ENCODE measurements around the gene IL9. TPM values are rescaled to one million over a fixed set of nuclear protein-coding genes. Genes with fewer than 3 reads are reported as not detected.
"Not testable (repeated sequence)": the region's sequence is repeated elsewhere in the genome, so short reads cannot be mapped to it uniquely, and the experiment has no call there.

The IL9 gene
- total RNA-seq, 1 donor from 2014 or later = not detected

DNA sequence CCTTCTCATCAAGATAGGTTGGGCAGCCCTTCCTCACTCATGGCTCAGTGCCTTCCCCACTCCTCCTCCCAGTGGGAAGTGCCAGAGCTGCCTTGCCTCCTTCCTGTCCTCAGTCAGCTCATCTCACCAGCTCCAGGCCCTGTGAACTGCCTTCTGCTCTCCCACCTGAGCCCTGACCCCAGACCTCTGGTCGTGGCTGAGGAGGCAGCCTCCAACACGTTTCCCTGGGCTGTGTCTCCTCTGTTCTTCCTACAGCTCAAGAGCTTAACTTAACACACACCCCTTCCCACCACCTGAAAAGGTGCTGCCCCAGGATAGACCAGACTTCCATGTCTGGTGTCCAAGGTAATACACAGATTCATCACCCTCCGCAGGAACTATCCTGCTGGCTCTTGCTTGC lies 21.2 kb downstream of the IL9 start:
- intact Hi-C loops (cut with DNase I) = no loop called here
- no peak for DNase-seq (ENCODE audit: low spot score)

DNA sequence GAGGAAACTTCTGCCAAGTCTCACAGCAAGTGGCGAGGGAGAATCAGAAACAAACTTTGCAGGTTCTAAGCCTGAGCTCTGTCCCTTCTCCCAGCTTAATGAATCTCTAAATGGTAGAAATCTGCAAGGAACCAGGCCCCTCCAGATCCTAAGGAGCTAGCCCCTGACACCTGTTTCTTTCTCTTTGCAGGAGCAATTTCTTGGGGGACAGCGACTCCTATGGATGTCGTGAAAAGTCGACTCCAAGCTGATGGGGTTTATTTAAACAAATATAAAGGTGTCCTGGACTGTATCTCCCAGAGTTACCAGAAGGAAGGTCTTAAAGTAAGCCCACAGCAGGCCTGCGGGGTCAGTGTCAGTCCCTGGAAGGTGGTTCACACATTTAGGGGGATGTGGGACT lies 21.8 kb downstream of the IL9 start:
- no peak for DNase-seq (ENCODE audit: low spot score)
- intact Hi-C loops (cut with DNase I) = no loop called here

DNA sequence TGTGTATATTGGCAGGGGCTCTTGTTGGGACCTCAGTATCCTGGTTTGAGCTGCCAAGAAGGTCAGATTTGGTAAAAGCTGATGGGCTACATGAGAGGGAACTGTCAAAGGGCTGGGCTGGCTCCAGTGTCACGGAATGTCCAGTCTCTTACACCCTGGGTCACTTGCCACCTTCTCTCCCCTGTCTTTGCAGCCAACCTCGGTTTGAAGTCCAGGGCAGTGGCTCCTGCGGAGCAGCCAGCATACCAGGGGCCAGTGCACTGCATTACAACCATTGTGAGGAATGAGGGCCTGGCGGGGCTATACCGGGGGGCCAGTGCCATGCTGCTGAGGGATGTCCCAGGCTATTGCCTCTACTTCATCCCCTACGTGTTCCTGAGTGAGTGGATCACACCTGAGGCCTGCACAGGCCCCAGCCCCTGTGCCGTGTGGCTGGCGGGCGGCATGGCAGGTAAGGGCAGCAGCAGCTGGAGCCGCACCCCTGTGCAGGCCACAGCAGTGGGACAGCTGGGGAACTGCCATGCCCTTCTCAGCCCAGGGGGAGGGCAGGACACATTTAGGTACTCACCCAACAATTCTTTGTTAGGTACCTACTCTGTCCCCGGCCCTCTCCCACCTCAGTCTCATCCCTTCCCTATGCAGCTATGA lies 24.2 kb downstream of the IL9 start:
- no peak for DNase-seq (ENCODE audit: low spot score)
- intact Hi-C loops (cut with DNase I) = no loop called here

DNA sequence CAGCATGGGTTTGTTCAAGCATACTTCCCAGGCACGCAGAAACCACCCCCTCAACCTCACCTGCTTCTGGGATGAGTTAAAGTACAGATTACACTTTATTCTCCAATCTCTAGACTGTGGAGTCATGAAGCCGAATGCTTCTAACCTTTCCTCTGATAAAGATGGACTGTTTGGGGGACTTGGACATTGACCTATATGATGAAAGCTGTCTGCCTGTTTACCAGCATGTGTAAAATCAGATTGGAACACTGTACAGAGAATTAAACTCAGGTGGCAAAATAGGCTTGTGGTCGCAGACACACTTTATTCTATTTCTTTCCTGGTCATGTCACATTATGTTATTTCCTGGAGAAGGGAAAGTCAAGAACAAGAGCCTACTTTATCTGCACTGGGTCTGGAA lies 25.7 kb downstream of the IL9 start:
- no peak for DNase-seq (ENCODE audit: low spot score)
- intact Hi-C loops (cut with DNase I) = no loop called here

DNA sequence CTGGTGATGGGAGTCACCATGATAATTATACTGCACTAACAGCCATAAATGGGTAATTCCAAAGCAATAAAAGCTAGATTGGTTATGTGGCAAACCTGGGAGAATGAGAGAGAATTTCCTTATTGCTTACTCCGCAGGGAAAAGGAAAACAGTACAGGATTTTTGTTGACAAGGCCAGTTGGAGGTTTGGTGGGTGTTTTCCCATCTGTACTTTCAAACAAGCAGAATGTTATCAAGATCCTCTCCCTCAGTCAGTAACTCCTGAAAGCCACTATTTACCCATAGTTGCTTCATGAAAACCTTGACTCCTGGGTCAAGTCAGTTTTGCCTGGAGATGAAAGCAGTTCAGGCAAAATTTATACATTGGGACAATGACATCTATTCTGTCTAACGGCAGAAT lies 26.4 kb downstream of the IL9 start:
- intact Hi-C loops (cut with DNase I) = no loop called here
- DNase-seq (ENCODE audit: low spot score) = no peak

DNA sequence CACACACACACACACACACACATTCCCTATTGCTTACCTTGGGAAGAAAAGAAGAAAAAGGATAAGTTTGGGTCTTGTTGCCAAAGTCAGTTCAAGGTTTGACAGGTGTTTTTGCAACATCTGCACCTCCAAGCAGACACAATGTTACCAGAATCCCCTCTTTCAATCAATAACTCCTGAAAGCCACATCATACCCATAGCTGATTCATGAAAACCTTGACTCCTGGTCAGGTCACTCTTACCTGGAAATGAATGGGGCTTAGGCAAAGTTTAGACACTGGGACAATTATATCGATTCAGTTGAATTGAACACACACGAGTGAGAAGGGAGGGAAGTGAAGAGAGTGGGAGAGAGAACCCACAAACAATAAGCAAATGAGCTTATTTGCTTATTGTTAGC lies 27.0 kb downstream of the IL9 start:
- DNase-seq (ENCODE audit: low spot score) = no peak
- intact Hi-C loops (cut with DNase I) = no loop called here

DNA sequence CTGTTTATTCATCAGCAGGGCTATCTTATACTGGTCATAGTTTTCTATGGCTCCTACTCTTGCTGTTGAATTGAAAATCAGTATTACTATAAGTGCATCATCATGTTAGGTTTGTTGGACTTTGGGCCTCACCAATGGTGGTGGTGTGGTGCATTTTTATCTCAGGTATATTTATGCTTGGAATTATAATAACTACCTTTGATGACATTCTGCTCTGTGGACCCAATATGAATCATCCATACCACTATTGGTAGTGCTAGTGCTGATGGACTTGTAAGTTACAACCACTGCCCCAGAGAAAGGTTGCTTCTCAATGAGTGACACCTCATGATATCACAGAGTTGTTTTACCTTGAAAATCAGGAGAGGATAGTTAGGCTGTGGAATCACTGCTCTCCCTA lies 28.0 kb downstream of the IL9 start:
- intact Hi-C loops (cut with DNase I) = no loop called here
- DNase-seq (ENCODE audit: low spot score) = no peak

DNA sequence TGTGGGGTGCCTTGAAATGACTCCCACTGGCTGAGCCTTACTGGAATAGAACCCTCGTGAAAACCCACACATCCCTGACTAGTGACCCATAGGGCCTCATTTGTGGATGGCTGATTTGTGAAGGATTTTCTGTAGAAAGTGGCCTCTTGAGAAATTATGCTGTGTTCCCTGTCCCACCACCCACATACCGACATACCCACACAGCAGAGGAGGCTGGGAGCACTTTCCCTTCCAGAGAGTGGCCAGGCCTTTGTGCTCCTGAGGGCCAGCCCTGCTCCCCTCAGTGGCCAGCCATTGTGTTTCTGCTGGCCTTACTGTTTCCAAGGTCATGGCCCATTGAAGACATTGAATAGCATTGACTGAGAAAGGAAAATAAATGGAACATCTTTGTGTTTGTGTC lies 29.6 kb downstream of the IL9 start:
- intact Hi-C loops (cut with DNase I) = no loop called here
- DNase-seq (ENCODE audit: low spot score) = no peak

DNA sequence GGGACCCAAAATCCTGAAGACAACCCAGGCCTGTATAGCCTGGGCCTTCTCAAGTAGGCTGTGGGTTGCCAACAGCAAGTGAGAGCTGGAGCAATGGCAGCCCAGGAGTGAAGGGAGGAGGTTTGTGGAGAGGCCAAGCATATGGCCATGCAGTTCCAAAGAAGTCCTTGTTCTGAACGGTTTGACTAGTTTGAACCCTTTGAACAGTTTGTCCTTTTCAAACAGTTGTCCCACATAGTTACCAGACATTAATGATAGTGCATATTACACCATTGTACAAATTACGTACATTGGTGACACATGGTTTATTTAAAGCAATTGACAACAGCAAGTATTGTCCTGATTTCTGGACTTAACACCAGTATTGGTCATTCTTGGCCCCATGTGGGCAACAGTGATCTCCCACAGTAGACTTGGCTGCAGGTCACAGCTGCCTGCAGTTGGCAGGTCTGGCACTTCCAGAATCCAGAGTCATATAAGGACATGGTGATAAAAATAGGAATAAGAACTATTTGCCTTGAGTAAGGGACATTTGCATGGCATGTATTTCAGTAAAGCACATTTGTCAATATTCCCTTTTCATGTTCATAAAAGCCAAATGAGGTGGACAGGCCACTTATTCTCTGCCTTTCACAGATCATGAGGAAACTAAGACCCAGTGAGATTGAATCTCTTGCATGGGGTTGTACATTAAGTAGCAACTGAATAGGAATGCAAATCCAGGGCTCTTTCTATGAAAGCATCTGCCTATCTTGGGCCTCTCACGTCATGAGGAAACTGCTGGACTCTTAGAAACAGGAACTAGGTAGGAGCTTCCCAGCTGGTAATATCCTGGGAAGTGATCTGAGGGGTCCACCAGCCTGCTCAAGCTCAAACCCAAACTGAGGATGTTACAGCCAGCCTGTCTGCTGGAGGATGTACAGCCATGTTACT lies 30.9 kb downstream of the IL9 start:
- intact Hi-C loops (cut with DNase I) = no loop called here
- DNase-seq (ENCODE audit: low spot score) = peak; percentile 49

DNA sequence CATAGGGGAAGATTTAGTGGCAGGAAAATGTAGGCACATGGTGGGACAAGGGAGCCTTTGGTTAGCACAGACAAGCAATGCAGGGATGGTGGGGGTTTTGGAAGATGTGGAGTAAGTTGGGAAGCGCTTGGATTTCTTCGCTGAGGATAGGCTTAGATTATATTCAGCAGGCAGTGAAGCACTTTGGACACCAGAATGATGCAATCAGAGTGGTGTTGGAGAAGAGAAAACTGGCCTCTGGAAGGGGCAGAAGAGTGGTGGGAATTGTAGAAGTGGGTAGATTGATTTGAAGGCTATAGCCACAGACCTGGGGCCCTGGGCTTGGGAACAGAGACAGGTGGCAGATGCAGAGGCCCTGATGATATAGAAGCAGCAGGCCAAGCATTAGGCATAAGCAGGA lies 32.9 kb downstream of the IL9 start:
- intact Hi-C loops (cut with DNase I) = no loop called here
- no peak for DNase-seq (ENCODE audit: low spot score)

DNA sequence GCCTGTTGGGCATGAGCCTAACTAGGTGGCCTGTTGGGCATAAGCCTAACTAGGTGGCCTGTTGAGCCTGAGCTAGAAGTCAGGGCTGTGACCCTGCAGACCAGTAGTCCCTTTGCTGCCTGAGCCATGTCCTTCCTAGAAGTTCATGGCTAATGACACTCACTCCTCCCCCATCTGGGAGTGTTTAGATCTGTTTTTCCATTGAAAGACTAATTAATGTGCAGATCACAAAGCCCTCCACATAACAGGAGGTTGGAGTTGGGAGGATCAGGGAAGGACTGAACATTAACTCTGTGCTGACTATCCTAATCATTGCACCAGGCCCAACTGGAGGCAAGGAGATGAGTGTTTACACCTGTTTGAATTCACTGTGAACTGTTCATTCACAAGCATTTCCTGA lies 33.6 kb downstream of the IL9 start:
- intact Hi-C loops (cut with DNase I) = no loop called here
- DNase-seq (ENCODE audit: low spot score) = no peak

DNA sequence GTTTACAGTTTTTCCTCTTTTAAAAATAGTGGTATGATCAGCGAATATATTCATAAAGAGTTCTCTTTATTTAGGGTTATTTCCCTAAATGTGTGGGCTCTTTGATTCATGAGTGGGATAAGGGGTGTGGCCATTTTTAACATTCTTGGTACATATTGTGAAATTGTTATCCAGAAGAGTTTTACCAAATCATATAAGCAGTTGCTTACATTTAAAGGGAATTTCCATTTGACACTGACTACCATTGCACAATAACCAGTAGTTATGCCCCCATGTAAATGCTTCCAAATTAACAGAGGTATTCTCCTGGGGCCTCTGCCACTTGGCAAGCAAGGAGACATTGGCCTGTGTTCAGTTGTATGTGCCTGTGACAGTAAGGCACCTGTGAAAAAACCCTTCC lies 34.0 kb downstream of the IL9 start:
- intact Hi-C loops (cut with DNase I) = no loop called here
- DNase-seq (ENCODE audit: low spot score) = no peak

DNA sequence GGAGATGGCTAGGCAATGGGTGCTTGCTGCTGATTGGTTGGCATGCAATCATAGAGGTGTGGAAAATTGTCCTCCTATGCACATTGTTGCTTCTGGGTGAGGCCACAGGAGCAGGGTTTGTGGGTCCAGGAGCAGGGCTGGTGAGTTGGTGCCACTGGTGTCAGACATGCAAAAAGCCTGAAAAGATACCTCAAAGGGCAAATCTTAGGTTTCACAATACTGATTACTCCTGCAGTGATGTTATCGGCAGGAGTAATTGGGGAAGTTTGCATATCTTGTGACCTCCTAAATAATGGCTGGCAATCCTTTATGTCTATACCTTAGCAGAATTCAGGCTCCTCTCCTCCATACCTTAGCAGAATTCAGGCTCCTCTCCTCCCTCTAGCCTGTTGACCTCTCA lies 36.0 kb downstream of the IL9 start:
- DNase-seq (ENCODE audit: low spot score) = no peak
- intact Hi-C loops (cut with DNase I) = no loop called here

DNA sequence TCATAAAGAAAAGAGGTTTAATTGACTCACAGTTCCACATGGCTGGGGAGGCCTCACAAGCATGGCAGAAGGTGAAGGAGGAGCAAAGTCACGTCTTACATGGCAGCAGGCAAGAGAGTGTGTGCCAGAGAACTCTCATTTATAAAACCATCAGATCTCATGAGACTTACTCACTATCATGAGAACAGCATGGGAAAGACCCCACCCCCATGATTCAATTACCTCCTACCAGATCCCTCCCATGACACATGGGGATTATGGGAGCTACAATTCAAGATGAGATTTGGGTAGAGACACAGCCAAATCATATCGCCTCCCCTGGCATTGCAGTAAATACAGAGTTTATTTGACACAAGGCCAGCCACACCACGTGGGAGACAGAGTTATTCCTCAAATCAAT lies 36.5 kb downstream of the IL9 start:
- DNase-seq (ENCODE audit: low spot score); intact Hi-C loops (cut with DNase I): not testable (repeated sequence)

DNA sequence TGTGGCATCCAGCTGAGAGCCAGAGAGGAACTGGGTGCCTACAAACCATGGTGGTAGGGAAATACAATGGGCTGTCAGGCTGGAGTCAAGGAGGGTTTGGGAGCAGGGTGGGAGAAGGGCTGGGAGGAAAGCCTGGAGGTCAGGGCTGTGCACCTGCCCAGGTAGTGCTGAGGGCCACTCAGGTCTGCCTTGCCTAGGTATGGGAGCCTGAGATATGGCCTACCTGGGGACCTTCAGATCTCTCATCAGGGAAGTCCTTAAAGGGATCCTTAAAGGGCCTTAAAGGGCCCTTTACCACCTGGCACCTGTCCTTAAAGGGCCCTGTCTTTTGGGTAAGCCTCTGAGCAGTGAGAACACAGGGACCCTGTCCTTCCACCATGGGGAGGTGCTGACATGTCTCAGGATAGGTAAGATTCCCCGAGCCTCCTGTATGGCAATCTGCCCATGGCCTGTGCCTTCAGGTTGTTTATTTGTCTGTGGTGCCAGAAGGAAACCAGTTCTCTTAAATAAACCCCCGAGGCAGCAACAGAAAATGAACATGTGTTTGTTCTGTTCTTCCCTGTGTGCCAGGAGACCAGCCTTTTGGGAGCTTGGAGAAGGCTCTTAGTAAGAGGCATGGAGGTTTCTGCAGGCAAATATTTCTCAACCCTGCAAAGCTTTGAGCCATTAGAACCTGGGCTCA lies 37.9 kb downstream of the IL9 start:
- DNase-seq (ENCODE audit: low spot score) = no peak

DNA sequence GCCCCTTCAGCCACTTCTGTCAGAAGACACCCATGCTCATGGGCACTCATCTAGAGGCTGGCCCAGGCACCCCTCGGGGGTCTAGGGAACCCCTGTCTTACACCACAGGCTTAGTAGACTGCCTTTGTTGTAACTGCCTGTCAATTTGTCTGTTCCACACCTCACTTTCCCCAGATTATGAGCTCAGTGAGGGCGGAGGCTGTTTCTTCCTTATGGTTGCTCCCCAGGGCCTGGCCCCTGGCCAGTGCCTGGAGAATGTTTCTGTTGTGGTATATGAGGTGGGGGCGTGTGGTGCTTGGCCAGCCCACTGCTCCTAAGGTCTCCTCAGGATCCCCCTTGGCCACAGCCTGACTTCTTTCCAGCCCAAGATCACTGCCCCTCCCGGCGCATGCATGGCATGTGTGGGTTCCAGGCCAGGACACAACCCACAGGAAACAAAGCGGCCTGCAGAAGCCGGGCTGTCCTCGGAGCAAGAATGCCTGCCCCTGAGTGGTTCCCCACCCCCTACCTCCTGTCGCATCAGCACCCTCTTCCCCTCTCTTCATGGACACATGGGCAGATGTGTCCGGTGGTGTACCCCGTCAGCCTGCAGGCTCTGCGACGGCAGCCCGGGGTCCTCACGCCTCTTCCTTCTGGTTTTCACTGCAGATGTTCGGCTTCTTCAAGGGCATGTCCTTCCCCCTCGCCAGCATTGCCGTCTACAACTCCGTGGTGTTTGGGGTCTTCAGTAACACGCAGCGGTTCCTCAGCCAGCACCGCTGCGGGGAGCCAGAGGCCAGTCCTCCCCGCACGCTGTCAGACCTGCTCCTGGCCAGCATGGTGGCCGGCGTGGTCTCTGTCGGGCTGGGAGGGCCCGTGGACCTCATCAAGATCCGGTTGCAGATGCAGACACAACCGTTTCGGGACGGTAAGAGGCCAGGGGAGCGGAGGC lies 43.5 kb downstream of the IL9 start:
- intact Hi-C loops (cut with DNase I) = no loop called here
- DNase-seq (ENCODE audit: low spot score) = no peak

More for the DNA sequence above, 37.9 kb downstream of the IL9 start:
- intact Hi-C loops (cut with DNase I) = no loop called here

DNA sequence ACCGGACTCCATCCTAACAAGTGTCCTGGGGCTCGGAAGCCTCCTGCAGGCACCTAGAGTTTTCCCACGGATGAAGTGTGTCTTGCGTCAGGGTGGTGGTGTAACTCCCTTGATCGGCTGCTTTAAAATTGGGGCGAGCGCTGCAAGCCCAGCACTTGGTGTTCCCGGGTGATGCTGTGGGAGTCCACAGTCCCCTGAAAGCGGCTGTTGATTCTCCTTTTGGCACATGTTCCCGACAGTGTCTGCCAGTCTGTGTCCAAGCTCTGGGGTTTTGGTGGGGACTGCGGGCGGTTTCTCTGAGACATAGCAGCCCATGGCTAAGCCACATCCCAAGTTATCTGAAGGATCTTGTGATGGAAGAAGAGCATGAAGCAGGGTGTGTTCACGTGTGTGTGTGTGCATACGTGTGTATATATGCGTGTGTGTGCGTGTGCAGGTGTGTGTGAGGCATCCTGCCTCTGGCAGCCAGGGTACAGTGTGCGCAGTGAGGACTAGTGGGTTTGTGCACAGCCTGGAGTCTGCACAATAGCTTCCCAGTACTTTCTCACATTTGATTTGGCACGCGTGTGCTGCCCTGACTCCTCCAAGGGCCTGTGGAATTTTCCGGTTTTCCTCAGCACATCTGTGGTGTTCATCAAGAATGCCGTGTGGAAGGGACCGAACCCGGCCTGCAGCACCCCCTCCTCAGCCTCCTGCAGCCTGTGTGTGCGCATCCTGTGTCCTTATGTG lies 44.3 kb downstream of the IL9 start:
- intact Hi-C loops (cut with DNase I) = no loop called here
- no peak for DNase-seq (ENCODE audit: low spot score)

DNA sequence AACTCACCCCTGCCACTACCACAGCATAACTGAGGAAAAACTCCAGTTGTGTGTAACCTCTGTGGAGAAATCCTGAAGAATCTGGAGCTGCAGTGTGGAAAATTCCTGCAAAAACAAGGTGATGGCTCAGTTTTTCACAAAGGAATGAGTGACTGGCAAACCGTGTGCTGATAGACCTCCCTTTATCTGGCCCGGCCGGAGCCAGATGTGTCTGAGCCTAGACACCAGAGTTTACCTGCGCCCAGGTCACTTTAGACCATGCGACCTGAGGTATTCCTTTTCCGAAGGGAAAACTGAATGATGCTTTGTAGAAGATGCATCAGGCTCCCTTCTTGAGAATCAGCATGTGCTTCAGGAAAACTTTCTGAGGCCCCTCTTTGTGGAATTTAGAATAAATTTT lies 45.0 kb downstream of the IL9 start:
- DNase-seq (ENCODE audit: low spot score) = peak; percentile 50
- intact Hi-C loops (cut with DNase I) = no loop called here

DNA sequence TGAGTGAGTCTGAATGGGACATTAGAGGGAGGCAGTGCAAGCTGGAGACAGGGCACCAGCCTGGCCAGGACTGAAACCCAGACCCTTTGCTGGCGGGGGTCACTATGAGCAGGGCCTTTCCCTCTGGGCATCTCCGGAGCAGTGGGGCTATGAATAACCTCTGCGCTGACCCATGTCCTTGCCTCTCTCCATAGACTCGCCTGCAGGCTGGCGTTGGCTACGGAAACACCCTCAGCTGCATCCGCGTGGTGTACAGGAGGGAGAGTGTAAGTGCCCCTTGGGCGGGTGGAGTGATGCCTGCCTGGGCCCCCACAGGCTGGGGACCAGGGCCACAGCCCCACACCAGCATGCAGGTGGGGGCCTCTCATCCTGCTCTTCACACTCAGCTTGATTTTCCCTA lies 45.4 kb downstream of the IL9 start:
- intact Hi-C loops (cut with DNase I) = no loop called here
- DNase-seq (ENCODE audit: low spot score) = peak; percentile 73
